Ureter (tissue), 1 donor: ENCODE results near the gene IL16. TPM values are rescaled to one million over a fixed set of nuclear protein-coding genes. Genes with fewer than 3 reads are reported as not detected.

Experiments
- DNase-seq: peaks from one replicate; pipeline ENCODE4 v3.0.0-alpha.2; 2020; ENCODE audit warnings: low spot score
- total RNA-seq: library from RNA; stranded (reverse); gene quantifications from one replicate; pipeline ENCODE4 v1.2.4, GENCODE V29; 2023
- donor health status: DM: yes; HTN: yes; CAD: no.

Gene IL16
- total RNA-seq, 1 donor from 2014 or later: 18.5 TPM

DNA sequence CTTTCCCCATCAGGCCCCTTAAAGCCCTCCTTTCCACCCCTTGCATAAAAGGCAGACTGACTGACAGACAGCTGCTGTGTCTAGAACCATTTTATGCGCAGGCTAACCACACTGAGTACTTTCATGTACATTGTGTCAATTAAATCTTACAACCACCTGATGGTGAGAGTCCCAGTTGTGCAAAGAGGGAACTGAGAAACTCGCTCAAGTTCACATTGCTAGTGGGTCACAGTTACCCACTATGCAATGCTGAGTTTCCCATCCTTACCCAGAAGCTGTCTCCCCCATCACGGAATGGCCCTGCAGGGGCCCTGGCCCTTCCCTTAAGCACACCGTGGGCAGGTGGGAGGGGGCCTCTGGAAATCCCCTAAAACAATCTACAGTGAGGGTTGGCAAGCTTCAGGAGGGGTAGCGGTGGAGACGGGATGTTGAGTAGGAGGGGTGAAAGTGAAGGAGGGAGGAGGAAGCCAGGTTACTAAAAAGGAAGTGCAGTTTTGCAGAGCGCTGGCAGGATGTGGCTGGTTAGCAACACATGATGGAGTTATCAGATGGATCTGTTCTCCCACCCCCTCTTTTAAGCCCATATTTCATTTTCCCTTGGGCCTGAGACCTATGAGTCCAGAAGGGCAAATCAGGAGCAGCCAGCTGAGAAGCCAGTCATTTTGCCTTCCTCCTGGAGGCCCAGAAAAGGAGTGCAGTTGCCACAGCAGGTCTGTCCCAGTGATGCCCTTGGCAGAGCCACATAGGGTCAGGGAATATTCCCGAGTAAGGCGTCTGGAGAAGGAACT is 97.2 kb downstream of the IL16 start:
- no peak for DNase-seq

DNA sequence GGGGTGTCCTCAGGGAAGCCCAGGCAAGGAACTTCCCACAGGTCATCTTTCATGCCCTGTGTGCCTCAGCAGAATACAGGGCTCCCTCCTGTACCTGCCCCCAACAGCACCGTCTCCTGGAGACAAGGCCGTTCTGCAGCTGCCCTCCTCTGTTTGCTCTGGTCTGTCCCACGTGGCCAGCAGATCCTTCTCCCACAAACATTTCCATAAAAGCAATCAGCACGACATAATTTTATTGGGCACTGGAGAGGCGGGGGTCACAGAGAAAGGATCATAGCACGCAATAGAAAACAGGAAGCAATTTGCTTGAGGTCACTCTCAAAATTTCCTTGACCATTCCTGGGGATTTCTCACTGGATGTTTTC is 97.8 kb downstream of the IL16 start:
- DNase-seq: no peak

DNA sequence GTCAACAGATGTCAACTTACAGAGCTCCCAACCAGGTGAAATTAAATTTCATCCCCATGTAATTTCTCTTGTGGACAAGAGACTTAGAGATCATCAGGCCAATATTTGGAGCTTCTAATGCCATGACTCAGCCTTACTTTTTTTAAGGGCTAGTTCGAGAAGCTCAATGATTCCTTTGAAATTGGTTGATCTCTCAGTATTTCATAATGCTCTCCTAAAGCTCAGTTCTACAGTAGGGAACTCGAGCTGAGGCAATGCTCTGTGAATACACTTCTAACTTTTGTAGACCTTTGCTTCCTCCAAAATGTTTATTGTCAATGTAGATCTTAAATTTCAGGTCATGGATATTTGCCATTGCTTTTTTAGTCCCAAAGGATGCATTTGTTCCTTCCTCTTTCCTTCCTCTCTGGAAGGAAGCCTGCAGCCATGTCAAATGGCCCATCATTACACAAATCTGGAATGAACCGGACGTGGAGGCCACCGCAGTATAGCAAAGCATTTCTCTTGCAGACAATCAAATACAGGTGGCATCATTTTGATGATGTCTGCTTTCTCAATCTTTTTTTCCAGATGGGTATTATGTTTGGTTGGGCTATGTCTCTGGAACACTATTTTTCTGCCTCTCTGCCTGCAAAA is 98.9 kb downstream of the IL16 start:
- no peak for DNase-seq

DNA sequence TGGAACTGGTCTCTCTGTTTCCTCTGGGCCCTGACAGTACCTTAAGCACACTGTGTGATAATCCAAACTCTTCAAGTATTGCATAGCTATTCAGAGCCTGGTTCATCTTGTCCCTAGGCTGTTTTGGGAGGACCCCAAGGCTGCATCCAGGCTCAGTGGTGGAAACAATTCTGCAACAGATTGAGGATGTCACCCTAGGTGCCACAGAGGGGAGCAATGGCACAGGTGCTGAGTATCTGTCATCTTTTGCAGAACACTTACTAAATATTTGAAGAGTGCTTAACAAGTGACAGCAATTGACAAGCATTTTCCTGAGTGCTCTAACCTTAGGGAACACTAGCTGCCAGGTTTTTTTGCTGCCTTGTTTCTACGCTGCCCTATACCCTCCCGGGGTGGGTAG is 99.5 kb downstream of the IL16 start:
- DNase-seq: no peak

DNA sequence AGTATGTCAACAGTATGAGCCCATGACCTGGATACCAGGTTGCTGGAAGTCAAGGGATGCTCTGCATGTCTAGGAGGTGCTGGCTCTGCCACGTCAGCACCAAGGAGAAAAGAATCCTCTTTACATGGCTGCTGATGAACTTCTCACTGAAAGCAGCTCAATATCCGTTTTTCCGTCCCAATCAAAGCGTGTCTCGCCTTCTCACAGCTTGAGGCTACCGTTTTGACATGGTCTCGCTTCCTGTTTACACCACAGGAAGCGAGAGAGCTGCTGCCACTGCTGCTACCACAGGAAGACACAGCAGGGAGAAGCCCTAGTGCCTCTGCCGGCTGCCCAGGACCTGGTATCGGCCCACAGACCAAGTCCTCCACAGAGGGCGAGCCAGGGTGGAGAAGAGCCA is 100.0 kb downstream of the IL16 start:
- DNase-seq: no peak

DNA sequence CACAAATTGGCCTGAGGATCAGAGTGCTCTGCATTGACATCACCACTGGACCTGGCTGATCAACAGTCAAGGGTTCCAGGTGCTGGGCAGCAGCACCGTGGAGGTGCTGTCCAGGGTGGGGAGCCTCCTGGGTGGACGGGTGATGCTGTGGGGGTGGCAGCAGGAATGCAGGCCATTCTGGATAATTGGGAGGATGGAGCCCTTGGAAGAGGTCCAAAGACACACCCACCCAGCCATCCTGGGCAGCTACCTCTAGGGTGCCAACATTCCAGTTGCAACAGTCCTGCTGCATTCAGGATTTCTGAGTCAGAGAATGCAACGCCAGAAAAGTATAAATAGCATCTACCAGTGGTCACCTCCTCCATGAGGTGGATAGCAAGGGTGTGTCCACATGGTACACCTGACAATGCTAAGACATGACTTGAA is 100.5 kb downstream of the IL16 start:
- no peak for DNase-seq

DNA sequence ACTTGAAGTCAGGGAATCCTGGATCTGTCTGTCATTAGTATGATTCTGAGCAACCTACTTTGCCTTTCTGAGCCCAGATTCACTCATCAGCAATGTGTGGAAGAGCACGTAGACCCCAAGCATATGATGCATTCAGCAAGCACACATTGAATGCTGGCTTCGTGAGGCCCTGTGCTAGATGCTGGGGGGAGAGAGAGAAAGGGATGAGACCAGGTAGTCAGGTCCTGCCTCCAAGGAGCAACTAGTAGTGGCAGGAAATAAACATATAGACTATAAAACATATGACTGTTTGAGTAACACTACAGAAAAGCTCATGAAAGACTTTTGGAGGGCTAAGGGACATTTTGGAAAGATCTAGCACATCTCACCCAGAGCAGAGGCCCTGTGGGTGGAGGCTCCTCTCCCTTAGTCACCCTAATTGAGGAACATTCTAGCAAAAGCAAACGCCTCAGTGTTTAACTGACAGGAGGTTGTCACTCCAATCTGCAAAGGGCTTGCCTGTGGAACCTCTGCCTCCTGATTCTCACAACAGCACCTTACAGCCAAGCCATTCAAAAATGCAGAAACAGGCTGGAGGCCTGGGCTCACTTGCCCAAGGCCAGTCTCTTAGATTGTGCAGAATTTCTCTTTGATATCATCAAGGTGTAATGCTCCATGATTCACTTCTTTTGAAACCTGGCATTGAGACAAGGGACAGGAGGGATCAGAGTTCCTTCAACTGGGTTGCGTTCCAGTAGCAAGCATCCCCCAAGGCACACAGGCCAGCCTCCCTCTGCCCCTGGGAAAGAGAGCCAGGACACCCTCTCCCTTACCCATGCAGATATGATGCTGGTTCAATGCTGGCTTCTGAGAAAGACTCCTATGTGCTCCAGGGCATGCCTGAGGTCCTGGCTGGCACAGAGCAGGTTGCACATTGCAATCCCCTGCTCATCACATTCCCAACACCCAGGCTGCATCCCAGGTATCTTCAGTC is 101.2 kb downstream of the IL16 start:
- DNase-seq: no peak

DNA sequence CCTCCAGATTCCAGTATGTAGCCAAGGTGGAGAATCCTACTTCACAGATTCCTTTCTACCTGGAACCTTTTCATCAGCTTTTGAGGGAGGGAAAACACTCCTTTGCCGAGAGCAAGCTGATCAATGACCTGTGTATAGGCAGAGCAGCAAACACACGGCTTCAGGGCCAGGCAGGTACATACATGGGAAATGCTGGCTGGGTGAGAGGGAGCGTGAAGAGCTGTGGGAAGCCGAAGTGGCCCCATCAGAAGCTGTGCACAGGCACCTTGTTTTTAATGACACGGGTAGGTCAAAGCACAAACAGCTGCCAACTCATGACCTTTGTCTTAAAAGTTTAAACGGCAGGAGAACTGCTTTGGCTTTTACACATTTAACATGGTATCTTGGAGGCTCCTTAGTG is 101.9 kb downstream of the IL16 start:
- no peak for DNase-seq

DNA sequence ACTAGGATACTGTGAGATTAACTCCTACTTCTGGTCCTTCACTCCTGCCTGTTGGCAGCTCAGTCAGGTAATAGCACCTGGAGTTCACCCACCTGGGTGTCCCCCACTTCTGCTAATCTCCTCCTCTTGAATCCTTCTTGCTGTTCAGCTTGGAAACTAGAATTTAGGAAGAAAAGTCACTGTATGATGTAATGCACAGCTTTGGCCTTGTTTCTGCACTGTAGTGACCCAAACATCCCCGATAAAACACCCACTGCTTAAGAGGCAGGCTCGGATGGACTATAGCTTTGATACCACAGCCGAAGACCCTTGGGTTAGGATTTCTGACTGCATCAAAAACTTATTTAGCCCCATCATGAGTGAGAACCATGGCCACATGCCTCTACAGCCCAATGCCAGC is 102.5 kb downstream of the IL16 start:
- no peak for DNase-seq

DNA sequence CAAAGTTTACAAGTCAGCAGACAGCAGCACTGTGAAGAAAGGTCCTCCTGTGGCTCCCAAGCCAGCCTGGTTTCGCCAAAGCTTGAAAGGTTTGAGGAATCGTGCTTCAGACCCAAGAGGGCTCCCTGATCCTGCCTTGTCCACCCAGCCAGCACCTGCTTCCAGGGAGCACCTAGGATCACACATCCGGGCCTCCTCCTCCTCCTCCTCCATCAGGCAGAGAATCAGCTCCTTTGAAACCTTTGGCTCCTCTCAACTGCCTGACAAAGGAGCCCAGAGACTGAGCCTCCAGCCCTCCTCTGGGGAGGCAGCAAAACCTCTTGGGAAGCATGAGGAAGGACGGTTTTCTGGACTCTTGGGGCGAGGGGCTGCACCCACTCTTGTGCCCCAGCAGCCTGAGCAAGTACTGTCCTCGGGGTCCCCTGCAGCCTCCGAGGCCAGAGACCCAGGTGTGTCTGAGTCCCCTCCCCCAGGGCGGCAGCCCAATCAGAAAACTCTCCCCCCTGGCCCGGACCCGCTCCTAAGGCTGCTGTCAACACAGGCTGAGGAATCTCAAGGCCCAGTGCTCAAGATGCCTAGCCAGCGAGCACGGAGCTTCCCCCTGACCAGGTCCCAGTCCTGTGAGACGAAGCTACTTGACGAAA is 103.1 kb downstream of the IL16 start:
- DNase-seq: no peak

DNA sequence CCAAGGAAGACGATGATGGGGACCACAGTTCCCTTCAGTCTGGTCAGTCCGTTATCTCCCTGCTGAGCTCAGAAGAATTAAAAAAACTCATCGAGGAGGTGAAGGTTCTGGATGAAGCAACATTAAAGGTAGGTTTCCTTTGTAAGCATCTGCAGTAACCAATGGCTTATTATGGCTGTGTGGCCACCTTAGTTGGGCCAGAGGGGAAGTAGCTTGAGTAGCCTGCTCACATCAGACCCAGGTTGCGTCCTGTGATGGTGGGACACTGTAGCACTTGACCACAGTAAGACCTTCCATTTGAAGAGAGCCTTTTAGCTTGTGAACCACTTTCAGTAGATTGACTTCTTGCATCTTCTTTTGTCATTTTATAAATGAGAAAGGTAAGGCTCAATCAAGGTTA is 104.7 kb downstream of the IL16 start:
- no peak for DNase-seq

DNA sequence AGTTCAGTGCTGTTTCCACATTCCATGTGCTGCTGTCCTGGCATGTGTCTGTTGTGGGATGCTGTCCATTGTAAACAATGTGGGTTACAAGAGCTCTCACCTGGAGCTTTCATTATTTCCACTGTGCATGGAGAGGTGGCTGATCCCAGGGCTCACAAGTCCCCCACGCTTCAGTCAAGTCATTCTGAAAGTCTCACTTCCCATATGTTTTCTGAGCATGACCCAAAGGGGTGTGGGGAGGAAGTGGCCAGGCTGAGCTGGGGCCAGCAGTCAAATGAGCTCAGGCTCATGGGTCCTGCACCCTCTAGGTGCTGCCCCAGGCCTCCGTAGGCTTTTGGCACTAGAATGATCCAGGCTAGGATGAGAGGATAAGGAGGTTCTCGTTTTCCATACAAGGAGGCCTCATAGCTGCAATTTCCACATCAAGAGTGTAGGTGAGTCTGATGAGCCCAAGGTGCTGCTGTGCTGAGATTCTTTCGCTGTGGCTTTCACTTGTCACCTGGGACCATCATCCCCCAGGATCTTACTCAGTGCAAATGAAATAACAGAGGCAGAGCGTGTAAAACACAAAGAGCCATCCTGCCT is 105.2 kb downstream of the IL16 start:
- DNase-seq: no peak

DNA sequence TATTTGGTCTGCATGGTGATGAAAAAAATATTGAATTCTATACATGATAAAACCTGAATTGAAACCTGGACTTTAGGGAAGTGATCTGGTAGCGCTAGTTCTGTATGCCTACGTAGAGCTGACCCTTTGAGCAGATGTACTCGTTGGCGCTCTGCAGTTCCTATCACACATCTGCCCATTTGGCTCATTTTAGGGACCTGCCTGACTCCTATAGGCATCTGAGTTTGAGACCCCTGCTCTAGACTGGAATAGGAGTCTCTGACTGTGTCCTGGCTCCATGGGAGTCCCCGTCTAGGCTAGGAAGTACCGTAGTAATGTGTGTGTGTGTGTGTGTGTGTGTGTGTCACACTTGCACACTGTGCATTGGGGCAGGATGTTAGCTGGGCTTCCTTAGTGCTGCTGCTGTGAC is 106.0 kb downstream of the IL16 start:
- DNase-seq: no peak

DNA sequence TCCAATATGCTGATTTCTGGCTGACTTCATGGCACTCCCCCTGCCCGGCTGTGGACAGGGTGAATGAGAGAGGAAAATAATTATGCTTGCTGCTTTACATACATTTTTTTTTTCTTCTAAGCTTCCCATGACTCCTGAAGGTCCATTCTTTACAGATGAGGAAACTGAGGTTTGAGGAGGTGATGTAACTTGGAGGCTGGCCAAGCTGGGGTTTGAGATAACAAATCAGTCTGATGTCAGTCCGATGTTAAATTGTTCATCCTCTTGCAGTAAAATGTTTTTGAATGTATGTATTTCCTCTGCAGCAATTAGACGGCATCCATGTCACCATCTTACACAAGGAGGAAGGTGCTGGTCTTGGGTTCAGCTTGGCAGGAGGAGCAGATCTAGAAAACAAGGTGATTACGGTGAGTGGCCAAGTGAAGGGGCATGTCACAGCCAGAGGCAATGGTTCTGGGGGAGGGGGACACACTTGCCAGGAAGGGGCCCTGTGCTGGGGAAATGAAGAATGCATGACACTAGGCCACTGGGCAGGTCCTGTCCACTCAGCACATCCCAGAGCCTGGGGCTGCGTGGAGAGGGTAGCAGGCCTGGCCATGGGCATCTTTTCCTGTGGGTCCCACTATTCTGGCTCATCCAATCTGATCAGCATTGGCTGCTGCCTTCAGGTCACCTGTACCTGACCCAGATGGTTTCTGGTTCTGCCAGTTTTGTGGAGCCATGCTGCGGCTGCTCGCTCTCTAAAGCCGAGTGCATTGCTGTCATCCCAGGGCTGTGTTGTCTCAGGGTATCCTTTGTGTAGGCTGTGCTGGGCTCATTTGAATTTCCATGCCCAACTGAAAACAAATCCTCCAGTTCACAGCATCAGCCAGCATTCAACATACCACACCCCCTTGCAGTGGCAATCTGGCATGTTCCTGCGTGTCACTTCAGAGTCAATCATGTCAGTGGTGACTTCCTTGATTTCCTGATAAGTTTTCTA is 106.9 kb downstream of the IL16 start:
- peak; percentile 75 for DNase-seq

DNA sequence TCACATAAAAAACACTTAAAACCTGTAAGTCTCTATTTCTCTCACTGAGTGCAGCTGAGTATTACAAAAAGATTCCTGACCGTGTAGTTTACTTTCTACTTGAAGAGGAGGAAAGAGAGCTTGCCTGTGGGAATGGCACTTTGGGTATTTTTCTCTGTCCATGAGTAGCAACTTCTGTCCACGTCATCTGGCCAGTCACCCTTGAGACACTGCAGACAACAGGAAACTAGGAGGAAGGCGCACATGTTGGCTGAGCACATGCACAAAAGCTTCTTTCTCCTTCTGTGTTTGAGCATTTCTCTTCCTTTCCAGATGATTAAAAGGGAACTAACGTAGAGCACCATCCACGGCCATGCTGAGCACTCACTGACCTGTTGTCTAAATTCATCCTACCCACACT is 107.5 kb downstream of the IL16 start:
- no peak for DNase-seq

DNA sequence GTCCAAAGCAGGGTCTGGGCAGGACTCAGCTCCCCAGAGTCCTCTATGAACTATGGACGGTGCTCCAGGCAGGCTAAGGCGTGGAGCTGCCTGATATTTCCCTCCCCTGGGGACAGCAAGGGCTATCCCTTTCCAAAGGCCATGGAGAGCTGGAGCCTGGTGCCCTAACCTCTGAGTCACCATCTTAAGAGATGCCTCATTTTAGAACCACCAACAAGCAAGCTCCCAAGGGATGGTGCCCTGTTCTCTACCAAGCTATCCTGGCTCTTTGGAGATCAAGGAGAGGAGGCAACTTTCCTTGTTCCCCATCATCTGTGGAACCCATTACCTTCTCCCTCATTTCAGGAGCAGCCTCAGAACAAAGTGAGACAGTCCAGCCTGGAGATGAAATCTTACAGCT is 111.6 kb downstream of the IL16 start:
- no peak for DNase-seq

DNA sequence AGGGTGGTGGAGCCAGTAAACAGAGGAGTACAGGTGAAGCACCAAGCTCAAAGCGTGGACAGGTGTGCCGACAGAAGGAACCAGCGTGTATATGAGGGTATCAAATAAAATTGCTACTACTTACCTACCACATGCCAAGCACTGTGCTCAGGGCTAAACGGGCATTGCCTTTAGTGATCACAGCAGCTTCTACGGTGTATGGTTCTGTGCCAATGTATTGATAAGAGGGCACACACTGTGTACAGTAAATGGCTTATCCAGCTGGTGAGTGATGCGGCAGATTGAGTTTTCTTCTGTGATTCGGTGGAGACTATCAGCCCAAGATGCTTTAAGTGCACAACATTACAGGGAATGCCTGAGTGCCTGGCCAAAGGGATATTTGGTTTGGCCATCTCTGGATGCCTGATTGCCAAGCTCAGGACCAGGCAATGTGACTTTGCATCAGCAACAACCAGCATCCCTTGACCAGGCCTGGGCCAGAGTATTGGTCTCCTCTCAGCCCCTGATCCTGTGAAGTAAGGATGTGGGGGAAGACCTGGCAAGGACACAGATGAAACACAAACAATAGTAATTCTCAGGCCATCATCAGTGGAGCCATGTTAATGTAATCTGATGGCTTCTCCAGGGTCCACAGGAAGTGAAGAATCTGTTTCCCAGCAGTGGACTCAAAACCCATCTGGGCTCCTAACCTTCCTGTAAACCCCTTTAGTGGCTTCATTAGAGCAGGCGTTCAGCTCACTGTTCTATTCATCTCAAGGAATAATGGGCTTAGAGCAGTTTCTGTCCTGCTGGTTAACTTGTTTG is 113.2 kb downstream of the IL16 start:
- no peak for DNase-seq

DNA sequence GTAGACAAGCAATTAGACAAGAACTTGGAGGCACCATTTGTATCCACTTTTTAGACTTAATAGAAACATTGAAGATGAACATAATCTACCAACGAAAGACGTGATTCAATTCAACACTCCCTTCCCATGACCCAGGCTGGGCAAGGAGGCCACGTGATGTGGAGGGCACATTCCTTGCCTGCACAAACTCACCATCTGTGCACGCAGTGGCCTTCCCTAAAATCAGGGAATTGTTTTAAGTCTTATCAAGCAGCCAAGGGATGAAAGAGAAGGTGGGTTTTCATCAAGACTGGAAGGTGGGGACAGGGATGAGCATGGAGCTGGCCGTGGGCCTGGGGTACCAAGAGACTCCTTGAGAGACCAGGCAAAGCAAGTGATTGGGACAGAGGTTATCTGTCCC is 113.8 kb downstream of the IL16 start:
- DNase-seq: no peak

DNA sequence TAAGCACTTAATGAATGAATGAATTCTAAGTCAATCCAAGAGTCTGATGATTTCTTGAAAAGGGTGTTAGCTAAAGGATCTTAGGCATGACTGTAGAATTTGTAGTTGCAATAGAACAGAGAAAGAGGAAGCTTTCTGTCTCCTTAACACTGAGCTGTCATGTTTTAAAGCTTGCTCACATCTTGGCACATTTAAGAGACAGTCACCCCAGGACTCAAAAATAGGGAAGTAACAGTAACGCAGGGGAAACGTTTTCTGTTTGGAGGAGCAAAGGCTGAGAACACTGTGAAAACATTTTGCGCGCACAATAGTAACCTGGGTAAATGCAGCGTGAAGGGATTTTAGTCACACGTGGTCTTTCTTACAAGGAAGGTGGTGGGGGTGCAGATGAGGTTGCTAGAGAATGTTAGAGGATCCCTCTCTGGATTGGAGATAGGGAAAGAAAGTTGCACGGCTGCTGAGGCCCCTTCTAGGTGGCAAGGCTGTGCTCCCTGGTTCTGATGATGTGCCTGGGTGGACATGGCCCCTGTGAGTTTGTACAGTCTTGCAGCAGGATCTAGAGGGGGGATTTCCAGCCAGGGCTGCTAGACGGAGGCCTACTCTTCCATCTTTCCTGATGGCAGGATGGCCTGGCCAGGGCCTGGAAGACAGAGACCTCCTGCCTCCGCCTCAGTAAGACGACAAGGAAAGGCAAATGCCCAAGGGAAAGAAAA is 115.2 kb downstream of the IL16 start:
- DNase-seq: no peak
